CD1c-positive myeloid dendritic cell (primary cell): ENCODE results near the gene ACACA.
"Not testable (repeated sequence)": the region's sequence is repeated elsewhere in the genome, so short reads cannot be mapped to it uniquely, and the experiment has no call there.

Source experiments
- DNase-seq: peaks from one replicate; pipeline ENCODE4 v3.0.0-alpha.2; 2016; ENCODE audit errors: extremely low spot score

Gene ACACA

GRCh38 chr17:37393352-37393751 is 13.3 kb downstream of the ACACA start:
- DNase-seq = no peak

- no peak for DNase-seq
Observed at GRCh38 chr17:37392024-37392590, 14.5 kb downstream of the ACACA start.

GRCh38 chr17:37391146-37391545 is 15.5 kb downstream of the ACACA start:
- DNase-seq = no peak

- DNase-seq = no peak
Observed at GRCh38 chr17:37389160-37389559, 17.5 kb downstream of the ACACA start.

- DNase-seq = no peak
Observed at GRCh38 chr17:37388266-37388665, 18.4 kb downstream of the ACACA start.

- no peak for DNase-seq
Observed at GRCh38 chr17:37386462-37386861, 20.2 kb downstream of the ACACA start.

- DNase-seq = no peak
Observed at GRCh38 chr17:37385474-37385990, 21.1 kb downstream of the ACACA start.

- DNase-seq = no peak
Observed at GRCh38 chr17:37384560-37385149, 22.0 kb downstream of the ACACA start.

- no peak for DNase-seq
Observed at GRCh38 chr17:37382056-37382455, 24.6 kb downstream of the ACACA start.

GRCh38 chr17:37375706-37376105 is 30.9 kb downstream of the ACACA start, which contains the start of gene C17orf78:
Gene C17orf78 (plus strand): TSS chr17:37375985. CDS start chr17:37376093, 108 bp downstream.
- no peak for DNase-seq

GRCh38 chr17:37373530-37374159 is 33.0 kb downstream of the ACACA start:
- peak; percentile 73 for DNase-seq

GRCh38 chr17:37368577-37368976 is 38.1 kb downstream of the ACACA start:
- no peak for DNase-seq

GRCh38 chr17:37365589-37365988 is 41.0 kb downstream of the ACACA start:
- DNase-seq = no peak

- DNase-seq = no peak
Observed at GRCh38 chr17:37361543-37361942, 45.1 kb downstream of the ACACA start.

- peak; percentile 67 for DNase-seq
Observed at GRCh38 chr17:37360632-37361031, 46.0 kb downstream of the ACACA start.

- DNase-seq = peak; percentile 37
Observed at GRCh38 chr17:37359682-37360188, 46.9 kb downstream of the ACACA start.

GRCh38 chr17:37358830-37359681 is 47.6 kb downstream of the ACACA start:
- DNase-seq = peak; percentile 97

- peak; percentile 41 for DNase-seq
Observed at GRCh38 chr17:37358098-37358829, 48.4 kb downstream of the ACACA start.

GRCh38 chr17:37356796-37357569 is 49.7 kb downstream of the ACACA start:
- not testable (repeated sequence) for DNase-seq

- not testable (repeated sequence) for DNase-seq
Observed at GRCh38 chr17:37346863-37347402, 59.7 kb downstream of the ACACA start.
